H1 (cell line): ENCODE data around the gene C3orf20. TPM values are rescaled to one million over a fixed set of nuclear protein-coding genes. Genes with fewer than 3 reads are reported as not detected.

Experiments used
- CTCF ChIA-PET: fragments of 300-600 bp; sonication (Branson Sonifier 250); formaldehyde crosslinking; loops from one replicate; lab custom pipeline; 2021; ENCODE audit not compliant: partially characterized antibody; lab: Charles Lee
- POLR2A ChIA-PET: fragments of 300-600 bp; sonication (Branson Sonifier 250); formaldehyde crosslinking; loops from one replicate; lab custom pipeline; 2021; ENCODE audit warnings: inconsistent platforms; ENCODE audit not compliant: partially characterized antibody; lab: Charles Lee
- DNase-seq, 2 experiments: peaks; one replicate each; pipeline versions ENCODE4 v3.0.0 to v3.0.0-alpha.2; 2010 to 2022; ENCODE audit warnings: low spot score in 2 of 2, low read depth in 1 of 2, mixed read lengths in 1 of 2
- FAIRE-seq: peaks from 2 replicates; lab custom pipeline; 2011; peaks lifted over from hg19 to GRCh38; lab: Jason Lieb, UNC
- H2AFZ ChIP-seq: 2 replicates; pipeline ENCODE4 v1.8.1; 2012; ENCODE audit warnings: low read length, inconsistent platforms
- H2AK5ac ChIP-seq: 2 replicates; pipeline ENCODE4 v1.6.1; 2013; ENCODE audit warnings: low read depth, low read length
- H2BK120ac ChIP-seq: replicated peaks from 2 replicates; pipeline ENCODE3; 2013; ENCODE audit warnings: low read depth, low read length, inconsistent platforms
- H2BK12ac ChIP-seq: 2 replicates; pipeline ENCODE4 v1.6.1; 2013; ENCODE audit warnings: low read depth, low read length
- H2BK15ac ChIP-seq: 2 replicates; pipeline ENCODE4 v1.6.1; 2013; ENCODE audit warnings: low read length
- H2BK20ac ChIP-seq: 2 replicates; pipeline ENCODE4 v1.6.1; 2013; ENCODE audit warnings: low read length
- H2BK5ac ChIP-seq: 2 replicates; pipeline ENCODE4 v1.6.1; 2013; ENCODE audit warnings: low read depth, low read length
- H3K14ac ChIP-seq: 2 replicates; pipeline ENCODE4 v1.6.1; 2013; ENCODE audit warnings: inconsistent platforms; ENCODE audit not compliant: insufficient read length
- H3K18ac ChIP-seq: 2 replicates; pipeline ENCODE4 v1.6.1; 2013; ENCODE audit warnings: low read length; ENCODE audit errors: extremely low read depth
- H3K23ac ChIP-seq: 2 replicates; pipeline ENCODE4 v1.6.1; 2013; ENCODE audit warnings: inconsistent platforms; ENCODE audit not compliant: insufficient read length
- H3K23me2 ChIP-seq: 2 replicates; pipeline ENCODE4 v1.6.1; 2013; ENCODE audit warnings: low read depth, low read length
- H3K27ac ChIP-seq: 2 replicates; pipeline ENCODE4 v1.6.1; 2011; ENCODE audit warnings: low read depth, low read length, inconsistent platforms
- H3K27me3 ChIP-seq, 4 experiments: replicated peaks in 1 of 4; 1 replicate in 1 of 4; 2 replicates in 3 of 4; pipeline versions ENCODE4 v1.6.1 to v1.8.1; 2011 to 2013; ENCODE audit warnings: low read length in 3 of 4, mild to moderate bottlenecking in 3 of 4, inconsistent platforms in 2 of 4, mixed read lengths in 2 of 4, moderate library complexity in 1 of 4; ENCODE audit not compliant: control insufficient read depth in 3 of 4, insufficient read depth in 3 of 4; ENCODE audit errors: extremely low read depth in 1 of 4
- H3K36me3 ChIP-seq, 4 experiments: 2 replicates each; pipeline versions ENCODE4 v1.6.1 to v1.8.1; 2011 to 2013; ENCODE audit warnings: mild to moderate bottlenecking in 4 of 4, low read length in 3 of 4, moderate library complexity in 2 of 4, control low read depth in 1 of 4, inconsistent platforms in 1 of 4; ENCODE audit not compliant: insufficient read depth in 4 of 4, control insufficient read depth in 2 of 4
- H3K4ac ChIP-seq: replicated peaks from 2 replicates; pipeline ENCODE3; 2013; ENCODE audit warnings: low read length, low read depth, mixed read lengths, inconsistent platforms; ENCODE audit not compliant: insufficient read length
- H3K4me1 ChIP-seq, 4 experiments: replicated peaks in 1 of 4; 1 replicate in 1 of 4; 2 replicates in 3 of 4; pipeline versions ENCODE4 v1.6.1 to v1.8.1; 2011 to 2013; ENCODE audit warnings: low read length in 3 of 4, inconsistent platforms in 2 of 4, mixed read lengths in 1 of 4; ENCODE audit not compliant: insufficient read depth in 4 of 4, control insufficient read depth in 3 of 4
- H3K4me2 ChIP-seq, 2 experiments: 2 replicates each; pipeline versions ENCODE4 v1.6.1 to v1.8.1; 2011 to 2013; ENCODE audit warnings: low read depth in 2 of 2, low read length in 2 of 2, control low read depth in 1 of 2, inconsistent platforms in 1 of 2, mild to moderate bottlenecking in 1 of 2; ENCODE audit not compliant: insufficient read depth in 1 of 2
- H3K4me3 ChIP-seq, 4 experiments: fragments of 200-600, 300-600 bp in 1 of 4; sonication (generic), shearing (Covaris generic), sonication (Bioruptor Twin) in 1 of 4; 2 replicates each; pipeline versions ENCODE4 v1.5.1 to v1.8.1; 2011 to 2016; ENCODE audit warnings: low read length in 4 of 4, low read depth in 3 of 4, control low read depth in 2 of 4, inconsistent platforms in 2 of 4, mild to moderate bottlenecking in 2 of 4, mixed read lengths in 1 of 4, moderate library complexity in 1 of 4; ENCODE audit not compliant: insufficient read depth in 2 of 4; ENCODE audit errors: extremely low read depth in 1 of 4
- H3K56ac ChIP-seq: replicated peaks from 2 replicates; pipeline ENCODE3; 2013; ENCODE audit warnings: low read depth, mild to moderate bottlenecking, mixed read lengths, low read length, inconsistent platforms; ENCODE audit not compliant: insufficient read length
- H3K79me1 ChIP-seq: 2 replicates; pipeline ENCODE4 v1.6.1; 2013; ENCODE audit warnings: low read depth, low read length, control low read depth
- H3K79me2 ChIP-seq, 2 experiments: 2 replicates each; pipeline versions ENCODE4 v1.6.1 to v1.8.1; 2012 to 2013; ENCODE audit warnings: low read length in 2 of 2, mild to moderate bottlenecking in 2 of 2, inconsistent platforms in 1 of 2; ENCODE audit not compliant: insufficient read depth in 2 of 2, control insufficient read depth in 1 of 2
- H3K9ac ChIP-seq, 4 experiments: replicated peaks in 1 of 4; 1 replicate in 1 of 4; 2 replicates in 3 of 4; pipeline versions ENCODE4 v1.6.1 to v1.8.1; 2011 to 2013; ENCODE audit warnings: low read depth in 3 of 4, low read length in 3 of 4, control low read depth in 2 of 4, mild to moderate bottlenecking in 2 of 4, moderate library complexity in 2 of 4, inconsistent platforms in 1 of 4; ENCODE audit errors: extremely low read depth in 1 of 4
- H3K9me3 ChIP-seq, 2 experiments: 2 replicates each; pipeline versions ENCODE4 v1.6.1 to v1.8.1; 2012 to 2013; ENCODE audit warnings: mild to moderate bottlenecking in 2 of 2, moderate library complexity in 2 of 2, control low read depth in 1 of 2, inconsistent platforms in 1 of 2, low read depth in 1 of 2, low read length in 1 of 2, mixed read lengths in 1 of 2; ENCODE audit not compliant: insufficient read depth in 2 of 2
- H4K20me1 ChIP-seq, 2 experiments: replicated peaks in 1 of 2; 2 replicates each; pipeline versions ENCODE3 to v1.8.1; 2011 to 2013; ENCODE audit warnings: inconsistent platforms in 2 of 2, low read length in 2 of 2, mild to moderate bottlenecking in 1 of 2; ENCODE audit not compliant: insufficient read depth in 2 of 2, control insufficient read depth in 1 of 2
- H4K5ac ChIP-seq: 2 replicates; pipeline ENCODE4 v1.6.1; 2013; ENCODE audit warnings: low read length, low read depth, mixed read lengths, inconsistent platforms; ENCODE audit not compliant: insufficient read length
- H4K8ac ChIP-seq: 2 replicates; pipeline ENCODE4 v1.8.0; 2013; ENCODE audit warnings: mild to moderate bottlenecking, moderate library complexity, low read length, inconsistent platforms; ENCODE audit not compliant: insufficient read depth; ENCODE audit errors: extremely low read depth
- H4K91ac ChIP-seq: replicated peaks from 2 replicates; pipeline ENCODE3; 2013; ENCODE audit warnings: low read length, mixed read lengths, inconsistent platforms; ENCODE audit not compliant: insufficient read length
- CBX5 ChIP-seq: fragments of 300-800, 300-1000 bp; sonication (generic); IDR thresholded peaks from 2 replicates; pipeline ENCODE4 v1.7.1; 2016; ENCODE audit warnings: antibody characterized with exemption, low read length, low read depth
- CBX8 ChIP-seq: fragments of 300-800, 300-1000 bp; sonication (generic); IDR thresholded peaks from 2 replicates; pipeline ENCODE4 v1.7.1; 2016; ENCODE audit warnings: low read depth, low read length, borderline replicate concordance
- CHD2 ChIP-seq: IDR thresholded peaks from 2 replicates; pipeline ENCODE4 v1.6.1; 2012; ENCODE audit warnings: low read length, improper control_type of control experiment
- HDAC2 ChIP-seq, 2 experiments: fragments of 300-600 bp in 1 of 2; sonication (generic) in 1 of 2; IDR thresholded peaks; 2 replicates each; pipeline ENCODE4 v1.6.1; 2011 to 2012; ENCODE audit warnings: low read depth in 2 of 2, low read length in 2 of 2, mild to moderate bottlenecking in 2 of 2, moderate library complexity in 2 of 2, borderline replicate concordance in 1 of 2, inconsistent platforms in 1 of 2
- SIN3A ChIP-seq, 2 experiments: IDR thresholded peaks in 1 of 2; conservative IDR thresholded peaks in 1 of 2; 2 replicates each; pipeline ENCODE4 v1.6.1; 2011 to 2012; ENCODE audit warnings: low read length in 2 of 2, improper control_type of control experiment in 1 of 2, low read depth in 1 of 2, mild to moderate bottlenecking in 1 of 2
- SRF ChIP-seq: IDR thresholded peaks from 2 replicates; pipeline ENCODE4 v1.6.1; 2011; ENCODE audit warnings: mild to moderate bottlenecking, low read depth, low read length, moderate library complexity
- WGBS, 2 experiments: shearing (Covaris generic) in 1 of 2; methylation state at CpG; one replicate each; pipeline versions ENCODE4 v1.1.6 to v1.1.7; 2013 to 2015; ENCODE audit warnings: low lambda C conversion rate in 2 of 2, mixed read lengths in 2 of 2, inconsistent platforms in 1 of 2, low coverage in 1 of 2, missing lambda C conversion rate in 1 of 2; ENCODE audit not compliant: insufficient replicate concordance in 2 of 2, insufficient coverage in 1 of 2, insufficient read length in 1 of 2; ENCODE audit errors: extremely low coverage in 1 of 2, missing lambda C conversion rate in 1 of 2; 5-methylcytosine and 5-hydroxymethylcytosine counted together
- polyA plus RNA-seq, 7 experiments: library from polyadenylated mRNA; depleted of rRNA in 3 of 7; stranded (reverse) in 5 of 7; unstranded in 2 of 7; fragments of >200 nt in 5 of 7; fragments of 200-250 nt in 2 of 7; gene quantifications; 1 replicate in 5 of 7; 2 replicates in 1 of 7; 4 replicates in 1 of 7; pipeline versions ENCODE4 v1.2.1 to v1.2.3, GENCODE V29; 2011 to 2013; ENCODE audit warnings: missing spikeins in 2 of 7, mixed read lengths in 2 of 7
- total RNA-seq: library from RNA; stranded (reverse); fragmentation: NEBNext Ultra II Directional; extraction: Animal tissue kit (Norgen Biotek cat#: 25700); gene quantifications from 2 replicates; pipeline ENCODE4 v1.2.1, GENCODE V29; 2021

The C3orf20 gene
- total and polyA plus RNA-seq, 2 of the 8 experiments (the other 6 are each of a cell fraction or from before 2014, with no cell fraction given): not detected

GRCh38 chr3:14728113-14728512 is 53.2 kb downstream of the C3orf20 start:
- Histone ChIP-seq H4K5ac (no peak overlapping the region), H3K79me1 (no peaks in the 10 kb centered on the region), H3K23me2 (0 out of 2 replicates have a peak, but pooled peaks cover 3% of the 10 kb centered on the region), H2BK12ac (no peak overlapping the region), H2BK15ac (no peak overlapping the region), H3K4me1 (no peaks in the 10 kb centered on the region), H4K91ac (no peak overlapping the region), H4K8ac (no peak overlapping the region), H3K9ac (no peak overlapping the region), H3K4me3 (no peak overlapping the region), H2BK20ac (no peak overlapping the region), H3K27me3 (no peaks in the 10 kb centered on the region), H3K79me2 (no peaks in the 10 kb centered on the region), H3K36me3 (no peaks in the 10 kb centered on the region), H3K18ac (no peak overlapping the region), H3K4ac (no peak overlapping the region), H3K23ac (no peak overlapping the region), H4K20me1 (no peaks in the 10 kb centered on the region), H3K14ac (no peak overlapping the region), H3K56ac (no peak overlapping the region), H3K27ac (no peak overlapping the region), H3K9me3 (no peaks in the 10 kb centered on the region), H2BK120ac (no peak overlapping the region), H2AFZ (no peak overlapping the region), H2AK5ac (no peak overlapping the region), H3K4me2 (no peak overlapping the region), H2BK5ac (no peak overlapping the region)
- CTCF ChIA-PET: interaction anchor here (0.8 to 1.2 kb wide), 2 partner anchors 53 to 193 kb away, joined by 3 to 5 read pairs; no protein-coding TSS in a partner anchor
- POLR2A ChIA-PET: no interaction called here
- 91% methylated on average over 5 of the region's 5 CpGs; no CpG with 5 or more reads in 1 of the 2 experiments for WGBS, 2 experiments
- no peak for FAIRE-seq
- no peak for DNase-seq
- TF ChIP-seq CBX8 (no peak), CBX5 (no peak), SIN3A (conservative IDR thresholded peaks at IDR 0.05 in 1 of 2, IDR thresholded peaks at IDR 0.05 in 1 of 2; ENCODE audit: low read depth in 1 of 2, low read length in 2 of 2) (no peak), CHD2 (no peak), HDAC2 (IDR thresholded peaks at IDR 0.05; ENCODE audit: borderline replicate concordance in 1 of 2, low read depth in 2 of 2, low read length in 2 of 2) (no peak), SRF (no peak)
